ENCODE results near the gene PGM2L1. TPM values are rescaled to one million over a fixed set of nuclear protein-coding genes. Genes with fewer than 3 reads are reported as not detected.

Gene PGM2L1
- total RNA-seq, 1 donor from 2014 or later: 15.1 TPM

DNA sequence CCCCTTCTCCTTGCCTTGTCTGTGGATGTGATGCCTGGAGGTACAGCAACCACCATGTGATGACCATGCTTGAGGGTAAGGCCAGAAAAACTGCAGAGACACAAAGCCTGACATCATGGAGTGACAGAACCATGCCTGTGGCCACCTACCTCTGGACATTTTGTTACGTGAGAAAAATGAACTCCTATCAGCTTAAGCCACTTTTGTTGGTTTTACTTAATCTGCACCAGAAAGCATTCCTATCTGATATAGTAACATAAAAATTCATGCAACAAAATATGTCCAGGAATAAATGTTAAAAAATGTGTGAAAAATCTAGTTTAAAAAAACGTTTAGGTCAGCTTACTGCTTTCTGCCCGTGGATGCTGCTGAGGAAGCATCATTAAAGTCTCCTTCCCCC lies 44.2 kb downstream of the PGM2L1 start:
- DNase-seq (ENCODE audit: low read depth, low spot score): no peak
- Mint-ChIP-seq H3K4me3 (no peak overlapping the region), H3K27me3 (ENCODE audit: low read depth) (no peaks in the 10 kb centered on the region), H3K4me1 (peaks cover 4% of the 10 kb centered on the region), H3K27ac (ENCODE audit: unreplicated experiment) (no peak overlapping the region), H3K9me3 (peaks cover 6% of the 10 kb centered on the region), H3K36me3 (ENCODE audit: low read depth) (peaks cover 32% of the 10 kb centered on the region)
- TF ChIP-seq, protein P1, sequence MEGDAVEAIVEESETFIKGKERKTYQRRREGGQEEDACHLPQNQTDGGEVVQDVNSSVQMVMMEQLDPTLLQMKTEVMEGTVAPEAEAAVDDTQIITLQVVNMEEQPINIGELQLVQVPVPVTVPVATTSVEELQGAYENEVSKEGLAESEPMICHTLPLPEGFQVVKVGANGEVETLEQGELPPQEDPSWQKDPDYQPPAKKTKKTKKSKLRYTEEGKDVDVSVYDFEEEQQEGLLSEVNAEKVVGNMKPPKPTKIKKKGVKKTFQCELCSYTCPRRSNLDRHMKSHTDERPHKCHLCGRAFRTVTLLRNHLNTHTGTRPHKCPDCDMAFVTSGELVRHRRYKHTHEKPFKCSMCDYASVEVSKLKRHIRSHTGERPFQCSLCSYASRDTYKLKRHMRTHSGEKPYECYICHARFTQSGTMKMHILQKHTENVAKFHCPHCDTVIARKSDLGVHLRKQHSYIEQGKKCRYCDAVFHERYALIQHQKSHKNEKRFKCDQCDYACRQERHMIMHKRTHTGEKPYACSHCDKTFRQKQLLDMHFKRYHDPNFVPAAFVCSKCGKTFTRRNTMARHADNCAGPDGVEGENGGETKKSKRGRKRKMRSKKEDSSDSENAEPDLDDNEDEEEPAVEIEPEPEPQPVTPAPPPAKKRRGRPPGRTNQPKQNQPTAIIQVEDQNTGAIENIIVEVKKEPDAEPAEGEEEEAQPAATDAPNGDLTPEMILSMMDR (conservative IDR thresholded peaks at IDR 0.05): no peak

DNA sequence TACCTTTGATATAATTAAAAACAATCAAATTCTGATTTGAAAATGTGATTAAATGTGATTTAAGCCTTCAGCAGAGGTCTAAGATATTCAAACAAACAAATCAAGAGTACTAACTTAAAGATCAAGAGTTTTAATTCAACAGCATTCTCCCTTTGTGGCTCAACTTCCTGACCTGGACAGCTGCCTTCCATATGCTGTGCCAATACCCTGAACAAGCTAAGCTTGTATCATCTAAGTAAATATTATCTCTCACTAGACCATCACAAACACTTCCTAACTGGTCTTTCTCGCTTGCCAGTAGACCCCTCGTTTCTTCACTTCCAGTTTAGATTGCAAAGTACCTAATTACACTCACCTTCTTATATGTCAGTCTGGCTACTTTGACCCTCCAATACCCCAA lies 50.9 kb downstream of the PGM2L1 start:
- no peak overlapping the region for H3K27ac Mint-ChIP-seq (ENCODE audit: unreplicated experiment)
- no peaks in the 10 kb centered on the region for H3K27me3 Mint-ChIP-seq (ENCODE audit: low read depth)
- no peak overlapping the region for H3K4me3 Mint-ChIP-seq
- DNase-seq (ENCODE audit: low read depth, low spot score): no peak
- H3K4me1 Mint-ChIP-seq: no peaks in the 10 kb centered on the region
- H3K36me3 Mint-ChIP-seq (ENCODE audit: low read depth): peaks cover 9% of the 10 kb centered on the region
- peaks cover 3% of the 10 kb centered on the region for H3K9me3 Mint-ChIP-seq
- TF ChIP-seq, protein P1 (conservative IDR thresholded peaks at IDR 0.05): no peak

DNA sequence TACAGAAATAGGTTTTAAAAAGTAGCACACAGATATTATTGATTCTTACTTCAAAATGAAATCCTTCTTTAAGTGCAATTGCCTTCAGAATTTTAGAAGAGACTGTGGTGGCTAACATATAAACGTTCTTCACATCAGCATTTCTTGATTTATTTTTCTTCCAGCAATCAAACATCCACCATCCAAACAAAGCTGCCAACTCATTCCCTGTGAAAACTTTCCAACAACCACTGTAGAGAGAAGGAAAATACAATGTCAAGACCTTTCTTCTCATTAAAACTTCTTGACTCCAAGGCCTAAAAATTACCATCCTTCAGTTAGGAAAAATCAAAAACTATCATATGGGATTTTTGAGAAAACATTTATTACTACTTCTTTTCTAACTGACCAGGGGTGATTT lies 52.8 kb downstream of the PGM2L1 start:
- Mint-ChIP-seq H3K9me3 (no peaks in the 10 kb centered on the region), H3K4me3 (no peak overlapping the region), H3K27me3 (ENCODE audit: low read depth) (no peaks in the 10 kb centered on the region), H3K36me3 (ENCODE audit: low read depth) (peaks cover 5% of the 10 kb centered on the region), H3K27ac (ENCODE audit: unreplicated experiment) (no peak overlapping the region), H3K4me1 (no peaks in the 10 kb centered on the region)
- TF ChIP-seq, protein P1 (conservative IDR thresholded peaks at IDR 0.05): no peak
- DNase-seq (ENCODE audit: low read depth, low spot score): no peak

DNA sequence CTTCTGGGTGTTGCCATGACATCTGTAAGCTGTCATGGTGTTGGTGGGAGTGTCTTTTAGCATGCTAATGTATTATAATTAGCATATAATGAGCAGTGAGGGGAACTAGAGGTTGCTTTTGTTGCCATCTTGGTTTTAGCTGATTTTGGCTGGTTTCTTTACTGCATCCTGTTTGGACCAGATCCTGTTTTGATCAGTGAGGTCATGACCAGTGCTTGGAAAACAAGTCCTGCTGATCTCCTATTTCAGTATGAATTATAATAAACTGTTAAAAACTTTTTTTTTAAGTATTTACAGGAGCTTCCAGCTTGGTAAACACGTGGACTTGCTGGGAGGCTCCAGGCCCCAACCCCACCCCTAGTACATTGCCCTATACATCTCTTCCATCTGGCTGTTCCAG lies 56.3 kb downstream of the PGM2L1 start:
- Mint-ChIP-seq H3K4me1 (no peaks in the 10 kb centered on the region), H3K4me3 (no peak overlapping the region), H3K9me3 (no peaks in the 10 kb centered on the region), H3K36me3 (ENCODE audit: low read depth) (peaks cover 10% of the 10 kb centered on the region), H3K27me3 (ENCODE audit: low read depth) (no peaks in the 10 kb centered on the region), H3K27ac (ENCODE audit: unreplicated experiment) (no peak overlapping the region)
- DNase-seq (ENCODE audit: low read depth, low spot score): no peak
- TF ChIP-seq, protein P1 (conservative IDR thresholded peaks at IDR 0.05): no peak

DNA sequence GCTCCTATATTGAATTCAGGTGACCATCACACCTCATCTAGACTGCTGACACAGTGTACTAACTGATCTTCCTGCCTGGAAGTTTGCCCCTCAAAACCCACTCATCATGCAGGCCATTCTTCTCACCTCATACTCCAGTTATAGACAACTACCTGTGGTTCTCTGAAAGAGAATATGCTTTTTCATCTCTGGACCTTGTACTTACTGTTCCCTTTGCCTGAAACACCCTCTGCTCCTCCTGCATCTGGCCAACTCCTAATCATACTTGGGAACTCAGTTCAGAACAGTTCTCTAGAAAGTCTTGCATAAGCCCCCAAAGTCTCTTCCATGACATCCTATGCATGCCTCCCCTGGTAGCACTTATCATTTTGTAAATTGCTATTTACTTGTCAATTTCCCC lies 58.6 kb downstream of the PGM2L1 start:
- Mint-ChIP-seq H3K27ac (ENCODE audit: unreplicated experiment) (no peak overlapping the region), H3K27me3 (ENCODE audit: low read depth) (no peaks in the 10 kb centered on the region), H3K9me3 (no peaks in the 10 kb centered on the region), H3K4me1 (no peaks in the 10 kb centered on the region), H3K4me3 (no peak overlapping the region), H3K36me3 (ENCODE audit: low read depth) (peaks cover 10% of the 10 kb centered on the region)
- TF ChIP-seq, protein P1 (conservative IDR thresholded peaks at IDR 0.05): no peak
- DNase-seq (ENCODE audit: low read depth, low spot score): no peak

DNA sequence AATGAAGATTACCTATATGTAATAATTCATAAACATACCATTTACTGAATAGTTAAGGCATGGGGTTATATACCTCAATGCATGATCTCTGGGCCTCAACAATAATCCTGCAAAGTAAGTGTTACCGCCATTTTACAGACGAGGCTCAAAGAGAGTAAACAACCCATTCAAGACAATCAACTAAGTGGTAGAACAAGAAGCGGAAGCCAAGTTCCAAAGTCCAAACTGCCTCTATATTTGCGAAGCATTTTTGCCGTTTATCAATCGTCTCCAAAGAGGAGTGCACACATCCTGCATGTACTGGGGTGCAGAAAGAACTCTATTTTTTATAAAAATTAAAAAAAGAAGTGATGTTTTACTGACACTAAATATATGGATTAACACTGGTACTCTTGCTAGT lies 59.3 kb downstream of the PGM2L1 start:
- no peaks in the 10 kb centered on the region for H3K9me3 Mint-ChIP-seq
- H3K4me3 Mint-ChIP-seq: no peak overlapping the region
- H3K27ac Mint-ChIP-seq (ENCODE audit: unreplicated experiment): no peak overlapping the region
- H3K4me1 Mint-ChIP-seq: no peaks in the 10 kb centered on the region
- no peaks in the 10 kb centered on the region for H3K27me3 Mint-ChIP-seq (ENCODE audit: low read depth)
- TF ChIP-seq, protein P1 (conservative IDR thresholded peaks at IDR 0.05): no peak
- DNase-seq (ENCODE audit: low read depth, low spot score): no peak
- H3K36me3 Mint-ChIP-seq (ENCODE audit: low read depth): peaks cover 10% of the 10 kb centered on the region
